GM10248 (cell line): ENCODE results near the gene MED27.
"Not testable (repeated sequence)": the region's sequence is repeated elsewhere in the genome, so short reads cannot be mapped to it uniquely, and the experiment has no call there.

ENCODE experiments used
- CTCF ChIA-PET: fragments of 300-600 bp; sonication (Branson Sonifier 250); formaldehyde crosslinking; extraction: SDS; loops from one replicate; lab custom pipeline; 2021; ENCODE audit warnings: antibody characterized with exemption; lab: Yijun Ruan, JAX
- POLR2A ChIA-PET: fragments of 350-650 bp; sonication (Branson Sonifier 250); formaldehyde crosslinking; extraction: SDS; loops from one replicate; lab custom pipeline; 2020; ENCODE audit warnings: antibody characterized with exemption; lab: Yijun Ruan, JAX
- DNase-seq: peaks from one replicate; pipeline ENCODE4 v3.0.0; 2012; ENCODE audit errors: extremely low spot score
- CTCF ChIP-seq: IDR thresholded peaks from 2 replicates; pipeline ENCODE4 v1.5.1; 2012; ENCODE audit warnings: mild to moderate bottlenecking, low read depth; ENCODE audit errors: extremely low read depth, missing control alignments, control extremely low read depth

MED27 gene

GRCh38 chr9:131926360-131926922 lies 153.2 kb downstream of the MED27 start:
- ChIA-PET POLR2A (no interaction called here), CTCF (interaction anchor here (1.2 to 2.1 kb wide), 4 partner anchors 9 to 22 kb away, joined by 4 to 7 read pairs (median 6); no protein-coding TSS in a partner anchor)
- no peak for TF ChIP-seq CTCF
- DNase-seq: no peak

- ChIA-PET CTCF (interaction anchor here (1.2 to 2.1 kb wide), 5 partner anchors 8 to 22 kb away, joined by 3 to 7 read pairs (median 5); no protein-coding TSS in a partner anchor), POLR2A (no interaction called here)
- no peak for TF ChIP-seq CTCF
- DNase-seq: no peak
Observed at GRCh38 chr9:131925677-131926177, 153.9 kb downstream of the MED27 start.

- ChIA-PET CTCF (no interaction called here), POLR2A (no interaction called here)
- DNase-seq: no peak
- TF ChIP-seq CTCF: no peak
Observed at GRCh38 chr9:131923766-131924165, 155.9 kb downstream of the MED27 start.

- DNase-seq: no peak
- ChIA-PET POLR2A (no interaction called here), CTCF (no interaction called here)
- no peak for TF ChIP-seq CTCF
Observed at GRCh38 chr9:131923132-131923671, 156.5 kb downstream of the MED27 start.

GRCh38 chr9:131921635-131922034 lies 158.0 kb downstream of the MED27 start:
- POLR2A ChIA-PET: not testable (repeated sequence)

GRCh38 chr9:131919216-131919615 lies 160.5 kb downstream of the MED27 start:
- POLR2A ChIA-PET: interaction anchor here (0.7 kb wide), 1 partner anchor 1606 kb away, joined by 3 read pairs; no protein-coding TSS in a partner anchor
- DNase-seq: no peak
- CTCF ChIA-PET: no interaction called here
- TF ChIP-seq CTCF: no peak

More at GRCh38 chr9:131921635-131922034, 158.0 kb downstream of the MED27 start:
- not testable (repeated sequence) for DNase-seq
- CTCF ChIA-PET: interaction anchor here (1.5 kb wide), 1 partner anchor 18 kb away, joined by 3 read pairs; no protein-coding TSS in a partner anchor

GRCh38 chr9:131918481-131918880 lies 161.2 kb downstream of the MED27 start:
- no peak for TF ChIP-seq CTCF
- no peak for DNase-seq
- ChIA-PET POLR2A (no interaction called here), CTCF (no interaction called here)
